H1 (cell line): ENCODE results near the gene STKLD1. TPM values are rescaled to one million over a fixed set of nuclear protein-coding genes. Genes with fewer than 3 reads are reported as not detected.
A peak's percentile ranks its signal among the peaks of the same experiment; 100 is the strongest.

ENCODE experiments used
- CTCF ChIA-PET: fragments of 300-600 bp; sonication (Branson Sonifier 250); formaldehyde crosslinking; loops from one replicate; lab custom pipeline; 2021; ENCODE audit not compliant: partially characterized antibody; lab: Charles Lee
- POLR2A ChIA-PET: fragments of 300-600 bp; sonication (Branson Sonifier 250); formaldehyde crosslinking; loops from one replicate; lab custom pipeline; 2021; ENCODE audit warnings: inconsistent platforms; ENCODE audit not compliant: partially characterized antibody; lab: Charles Lee
- DNase-seq, 2 experiments: peaks; one replicate each; pipeline versions ENCODE4 v3.0.0 to v3.0.0-alpha.2; 2010 to 2022; ENCODE audit warnings: low spot score in 2 of 2, low read depth in 1 of 2, mixed read lengths in 1 of 2
- FAIRE-seq: peaks from 2 replicates; lab custom pipeline; 2011; peaks lifted over from hg19 to GRCh38; lab: Jason Lieb, UNC
- H2AFZ ChIP-seq: 2 replicates; pipeline ENCODE4 v1.8.1; 2012; ENCODE audit warnings: low read length, inconsistent platforms
- H2AK5ac ChIP-seq: 2 replicates; pipeline ENCODE4 v1.6.1; 2013; ENCODE audit warnings: low read depth, low read length
- H2BK120ac ChIP-seq: replicated peaks from 2 replicates; pipeline ENCODE3; 2013; ENCODE audit warnings: low read depth, low read length, inconsistent platforms
- H2BK12ac ChIP-seq: 2 replicates; pipeline ENCODE4 v1.6.1; 2013; ENCODE audit warnings: low read depth, low read length
- H2BK15ac ChIP-seq: 2 replicates; pipeline ENCODE4 v1.6.1; 2013; ENCODE audit warnings: low read length
- H2BK20ac ChIP-seq: 2 replicates; pipeline ENCODE4 v1.6.1; 2013; ENCODE audit warnings: low read length
- H2BK5ac ChIP-seq: 2 replicates; pipeline ENCODE4 v1.6.1; 2013; ENCODE audit warnings: low read depth, low read length
- H3K14ac ChIP-seq: 2 replicates; pipeline ENCODE4 v1.6.1; 2013; ENCODE audit warnings: inconsistent platforms; ENCODE audit not compliant: insufficient read length
- H3K18ac ChIP-seq: 2 replicates; pipeline ENCODE4 v1.6.1; 2013; ENCODE audit warnings: low read length; ENCODE audit errors: extremely low read depth
- H3K23ac ChIP-seq: 2 replicates; pipeline ENCODE4 v1.6.1; 2013; ENCODE audit warnings: inconsistent platforms; ENCODE audit not compliant: insufficient read length
- H3K23me2 ChIP-seq: 2 replicates; pipeline ENCODE4 v1.6.1; 2013; ENCODE audit warnings: low read depth, low read length
- H3K27ac ChIP-seq: 2 replicates; pipeline ENCODE4 v1.6.1; 2011; ENCODE audit warnings: low read depth, low read length, inconsistent platforms
- H3K27me3 ChIP-seq, 4 experiments: replicated peaks in 1 of 4; 1 replicate in 1 of 4; 2 replicates in 3 of 4; pipeline versions ENCODE4 v1.6.1 to v1.8.1; 2011 to 2013; ENCODE audit warnings: low read length in 3 of 4, mild to moderate bottlenecking in 3 of 4, inconsistent platforms in 2 of 4, mixed read lengths in 2 of 4, moderate library complexity in 1 of 4; ENCODE audit not compliant: control insufficient read depth in 3 of 4, insufficient read depth in 3 of 4; ENCODE audit errors: extremely low read depth in 1 of 4
- H3K36me3 ChIP-seq, 4 experiments: 2 replicates each; pipeline versions ENCODE4 v1.6.1 to v1.8.1; 2011 to 2013; ENCODE audit warnings: mild to moderate bottlenecking in 4 of 4, low read length in 3 of 4, moderate library complexity in 2 of 4, control low read depth in 1 of 4, inconsistent platforms in 1 of 4; ENCODE audit not compliant: insufficient read depth in 4 of 4, control insufficient read depth in 2 of 4
- H3K4ac ChIP-seq: replicated peaks from 2 replicates; pipeline ENCODE3; 2013; ENCODE audit warnings: low read length, low read depth, mixed read lengths, inconsistent platforms; ENCODE audit not compliant: insufficient read length
- H3K4me1 ChIP-seq, 4 experiments: replicated peaks in 1 of 4; 1 replicate in 1 of 4; 2 replicates in 3 of 4; pipeline versions ENCODE4 v1.6.1 to v1.8.1; 2011 to 2013; ENCODE audit warnings: low read length in 3 of 4, inconsistent platforms in 2 of 4, mixed read lengths in 1 of 4; ENCODE audit not compliant: insufficient read depth in 4 of 4, control insufficient read depth in 3 of 4
- H3K4me2 ChIP-seq, 2 experiments: 2 replicates each; pipeline versions ENCODE4 v1.6.1 to v1.8.1; 2011 to 2013; ENCODE audit warnings: low read depth in 2 of 2, low read length in 2 of 2, control low read depth in 1 of 2, inconsistent platforms in 1 of 2, mild to moderate bottlenecking in 1 of 2; ENCODE audit not compliant: insufficient read depth in 1 of 2
- H3K4me3 ChIP-seq, 4 experiments: fragments of 200-600, 300-600 bp in 1 of 4; sonication (generic), shearing (Covaris generic), sonication (Bioruptor Twin) in 1 of 4; 2 replicates each; pipeline versions ENCODE4 v1.5.1 to v1.8.1; 2011 to 2016; ENCODE audit warnings: low read length in 4 of 4, low read depth in 3 of 4, control low read depth in 2 of 4, inconsistent platforms in 2 of 4, mild to moderate bottlenecking in 2 of 4, mixed read lengths in 1 of 4, moderate library complexity in 1 of 4; ENCODE audit not compliant: insufficient read depth in 2 of 4; ENCODE audit errors: extremely low read depth in 1 of 4
- H3K56ac ChIP-seq: replicated peaks from 2 replicates; pipeline ENCODE3; 2013; ENCODE audit warnings: low read depth, mild to moderate bottlenecking, mixed read lengths, low read length, inconsistent platforms; ENCODE audit not compliant: insufficient read length
- H3K79me1 ChIP-seq: 2 replicates; pipeline ENCODE4 v1.6.1; 2013; ENCODE audit warnings: low read depth, low read length, control low read depth
- H3K79me2 ChIP-seq, 2 experiments: 2 replicates each; pipeline versions ENCODE4 v1.6.1 to v1.8.1; 2012 to 2013; ENCODE audit warnings: low read length in 2 of 2, mild to moderate bottlenecking in 2 of 2, inconsistent platforms in 1 of 2; ENCODE audit not compliant: insufficient read depth in 2 of 2, control insufficient read depth in 1 of 2
- H3K9ac ChIP-seq, 4 experiments: replicated peaks in 1 of 4; 1 replicate in 1 of 4; 2 replicates in 3 of 4; pipeline versions ENCODE4 v1.6.1 to v1.8.1; 2011 to 2013; ENCODE audit warnings: low read depth in 3 of 4, low read length in 3 of 4, control low read depth in 2 of 4, mild to moderate bottlenecking in 2 of 4, moderate library complexity in 2 of 4, inconsistent platforms in 1 of 4; ENCODE audit errors: extremely low read depth in 1 of 4
- H3K9me3 ChIP-seq, 2 experiments: 2 replicates each; pipeline versions ENCODE4 v1.6.1 to v1.8.1; 2012 to 2013; ENCODE audit warnings: mild to moderate bottlenecking in 2 of 2, moderate library complexity in 2 of 2, control low read depth in 1 of 2, inconsistent platforms in 1 of 2, low read depth in 1 of 2, low read length in 1 of 2, mixed read lengths in 1 of 2; ENCODE audit not compliant: insufficient read depth in 2 of 2
- H4K20me1 ChIP-seq, 2 experiments: replicated peaks in 1 of 2; 2 replicates each; pipeline versions ENCODE3 to v1.8.1; 2011 to 2013; ENCODE audit warnings: inconsistent platforms in 2 of 2, low read length in 2 of 2, mild to moderate bottlenecking in 1 of 2; ENCODE audit not compliant: insufficient read depth in 2 of 2, control insufficient read depth in 1 of 2
- H4K5ac ChIP-seq: 2 replicates; pipeline ENCODE4 v1.6.1; 2013; ENCODE audit warnings: low read length, low read depth, mixed read lengths, inconsistent platforms; ENCODE audit not compliant: insufficient read length
- H4K8ac ChIP-seq: 2 replicates; pipeline ENCODE4 v1.8.0; 2013; ENCODE audit warnings: mild to moderate bottlenecking, moderate library complexity, low read length, inconsistent platforms; ENCODE audit not compliant: insufficient read depth; ENCODE audit errors: extremely low read depth
- H4K91ac ChIP-seq: replicated peaks from 2 replicates; pipeline ENCODE3; 2013; ENCODE audit warnings: low read length, mixed read lengths, inconsistent platforms; ENCODE audit not compliant: insufficient read length
- POLR2AphosphoS5 ChIP-seq: IDR thresholded peaks from 2 replicates; pipeline ENCODE4 v1.6.1; 2011; ENCODE audit warnings: low read depth, low read length
- WGBS, 2 experiments: shearing (Covaris generic) in 1 of 2; methylation state at CpG; one replicate each; pipeline versions ENCODE4 v1.1.6 to v1.1.7; 2013 to 2015; ENCODE audit warnings: low lambda C conversion rate in 2 of 2, mixed read lengths in 2 of 2, inconsistent platforms in 1 of 2, low coverage in 1 of 2, missing lambda C conversion rate in 1 of 2; ENCODE audit not compliant: insufficient replicate concordance in 2 of 2, insufficient coverage in 1 of 2, insufficient read length in 1 of 2; ENCODE audit errors: extremely low coverage in 1 of 2, missing lambda C conversion rate in 1 of 2; 5-methylcytosine and 5-hydroxymethylcytosine counted together
- polyA plus RNA-seq, 7 experiments: library from polyadenylated mRNA; depleted of rRNA in 3 of 7; stranded (reverse) in 5 of 7; unstranded in 2 of 7; fragments of >200 nt in 5 of 7; fragments of 200-250 nt in 2 of 7; gene quantifications; 1 replicate in 5 of 7; 2 replicates in 1 of 7; 4 replicates in 1 of 7; pipeline versions ENCODE4 v1.2.1 to v1.2.3, GENCODE V29; 2011 to 2013; ENCODE audit warnings: missing spikeins in 2 of 7, mixed read lengths in 2 of 7
- total RNA-seq: library from RNA; stranded (reverse); fragmentation: NEBNext Ultra II Directional; extraction: Animal tissue kit (Norgen Biotek cat#: 25700); gene quantifications from 2 replicates; pipeline ENCODE4 v1.2.1, GENCODE V29; 2021

STKLD1 gene
- total and polyA plus RNA-seq, 2 of the 8 experiments (the other 6 are each of a cell fraction or from before 2014, with no cell fraction given), result 0.26 TPM; not detected in 1

GRCh38 chr9:133331221-133331620 lies 44.9 kb upstream of the STKLD1 start:
- peaks cover 4 to 16% of the 10 kb centered on the region in 2 experiments for H4K20me1 ChIP-seq
- H4K5ac ChIP-seq, result no peak overlapping the region
- H3K36me3 ChIP-seq, result peaks cover 20 to 43% (median 35%) of the 10 kb centered on the region in 4 experiments
- no peak overlapping the region for H3K56ac ChIP-seq
- no peak overlapping the region for H3K4ac ChIP-seq
- H4K91ac ChIP-seq, result no peak overlapping the region
- H3K4me3 ChIP-seq, result no peak overlapping the region
- H3K79me2 ChIP-seq, result peaks cover 0 to 15% of the 10 kb centered on the region in 2 experiments; a peak in 2 of 4 replicates
- no peak overlapping the region for H2BK15ac ChIP-seq
- peaks cover 10% of the 10 kb centered on the region for H3K79me1 ChIP-seq
- H3K23me2 ChIP-seq, result peaks cover 2% of the 10 kb centered on the region; the same call in 1 of the 2 replicates
- H3K23ac ChIP-seq, result no peak overlapping the region
- no peak overlapping the region for H3K9ac ChIP-seq
- no peak overlapping the region for H3K18ac ChIP-seq
- no peak overlapping the region for H2BK12ac ChIP-seq
- ChIA-PET POLR2A (interaction anchor here (0.8 to 7.3 kb wide), 9 partner anchors 9 to 149 kb away, joined by 3 to 120 read pairs (median 6); partner anchors contain the start of genes MED22, RPL7A, SURF1 and SURF2), CTCF (interaction anchor here (0.8 to 7.0 kb wide), 8 partner anchors 9 to 170 kb away, joined by 4 to 123 read pairs (median 10); no protein-coding TSS in a partner anchor)
- H2AK5ac ChIP-seq, result no peak overlapping the region
- H3K27ac ChIP-seq, result no peak overlapping the region
- no peak overlapping the region for H3K14ac ChIP-seq
- H3K27me3 ChIP-seq, result no peaks in the 10 kb centered on the region
- 94% methylated on average over 19 of the region's 19 CpGs; no CpG with 5 or more reads in 1 of the 2 experiments for WGBS, 2 experiments
- H4K8ac ChIP-seq, result no peak overlapping the region
- H3K9me3 ChIP-seq, result no peaks in the 10 kb centered on the region
- no peak for DNase-seq
- H2AFZ ChIP-seq, result no peak overlapping the region
- H2BK5ac ChIP-seq, result no peak overlapping the region
- H3K4me1 ChIP-seq, result peaks cover 0 to 7% (median 2%) of the 10 kb centered on the region in 4 experiments; a peak in 1 of 7 replicates
- FAIRE-seq, result no peak
- H3K4me2 ChIP-seq, result no peak overlapping the region
- H2BK20ac ChIP-seq, result no peak overlapping the region
- H2BK120ac ChIP-seq, result no peak overlapping the region
- peak; percentile 29; the same call in 1 of the 2 replicates for TF ChIP-seq POLR2AphosphoS5
